Measurements from ENCODE around the gene ANXA6. TPM values are rescaled to one million over a fixed set of nuclear protein-coding genes. Genes with fewer than 3 reads are reported as not detected.
A peak's percentile ranks its signal among the peaks of the same experiment; 100 is the strongest.

ANXA6 gene
- total and polyA plus RNA-seq, 10 of the 15 experiments (the other 5 are each of a cell fraction or from before 2014, with no cell fraction given), result 44.0 to 571 (median 465) TPM

DNA sequence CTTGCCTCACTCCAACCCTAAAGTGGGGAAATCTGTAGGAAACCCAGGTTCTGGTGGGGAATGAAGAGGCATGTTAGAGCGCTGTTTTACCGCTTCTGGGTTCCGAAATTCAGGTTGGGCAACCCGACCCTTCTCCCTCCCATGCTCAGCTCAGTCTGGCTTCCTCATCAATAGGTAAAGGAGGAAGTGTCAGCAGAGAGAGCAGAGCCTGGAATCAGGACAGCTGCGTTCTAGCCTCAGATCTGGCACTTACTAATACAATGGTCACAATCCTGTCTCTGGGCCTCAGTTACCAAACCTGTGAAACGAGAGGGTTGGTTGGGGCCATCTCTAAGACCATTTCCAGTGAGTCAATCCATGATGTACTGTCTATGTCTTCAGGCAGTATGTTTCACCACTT lies 60.5 kb downstream of the ANXA6 start (continued):
- TF ChIP-seq, protein P1, sequence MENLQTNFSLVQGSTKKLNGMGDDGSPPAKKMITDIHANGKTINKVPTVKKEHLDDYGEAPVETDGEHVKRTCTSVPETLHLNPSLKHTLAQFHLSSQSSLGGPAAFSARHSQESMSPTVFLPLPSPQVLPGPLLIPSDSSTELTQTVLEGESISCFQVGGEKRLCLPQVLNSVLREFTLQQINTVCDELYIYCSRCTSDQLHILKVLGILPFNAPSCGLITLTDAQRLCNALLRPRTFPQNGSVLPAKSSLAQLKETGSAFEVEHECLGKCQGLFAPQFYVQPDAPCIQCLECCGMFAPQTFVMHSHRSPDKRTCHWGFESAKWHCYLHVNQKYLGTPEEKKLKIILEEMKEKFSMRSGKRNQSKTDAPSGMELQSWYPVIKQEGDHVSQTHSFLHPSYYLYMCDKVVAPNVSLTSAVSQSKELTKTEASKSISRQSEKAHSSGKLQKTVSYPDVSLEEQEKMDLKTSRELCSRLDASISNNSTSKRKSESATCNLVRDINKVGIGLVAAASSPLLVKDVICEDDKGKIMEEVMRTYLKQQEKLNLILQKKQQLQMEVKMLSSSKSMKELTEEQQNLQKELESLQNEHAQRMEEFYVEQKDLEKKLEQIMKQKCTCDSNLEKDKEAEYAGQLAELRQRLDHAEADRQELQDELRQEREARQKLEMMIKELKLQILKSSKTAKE (IDR thresholded peaks at IDR 0.05; ENCODE audit: low read depth, poor library complexity, severe bottlenecking), result no peak
- TF ChIP-seq POLR2AphosphoS5 (IDR thresholded peaks at IDR 0.05; ENCODE audit: low read length) (0 out of 2 replicates have a peak, but pooled peaks have one; percentile 5), NFIC (IDR thresholded peaks at IDR 0.05; ENCODE audit: low read depth, low read length) (no peak), HDAC2 (IDR thresholded peaks at IDR 0.05) (no peak), NFXL1 (IDR thresholded peaks at IDR 0.05; ENCODE audit: borderline replicate concordance) (no peak), IKZF1 (conservative IDR thresholded peaks at IDR 0.05) (no peak), CBFB (IDR thresholded peaks at IDR 0.05; ENCODE audit: low read depth) (no peak)

DNA sequence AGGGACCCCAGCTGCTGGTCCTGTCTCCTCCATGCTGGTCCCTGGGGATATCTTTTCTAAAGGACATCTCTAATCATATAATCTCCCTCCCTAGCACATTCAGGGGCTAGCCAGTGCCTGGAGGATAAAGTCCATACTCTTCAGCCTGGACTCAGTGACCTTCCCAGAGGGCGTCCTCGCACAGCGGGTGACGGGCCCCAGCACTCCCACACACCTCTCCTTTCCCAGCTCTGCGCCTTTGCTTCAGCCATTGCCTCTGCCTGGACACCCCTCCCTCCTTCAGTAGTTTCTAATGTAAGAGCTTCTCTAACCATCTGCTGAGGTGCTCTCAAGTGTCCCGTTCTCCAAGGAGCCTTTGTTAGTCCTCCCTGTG lies 61.6 kb downstream of the ANXA6 start:
- ChIA-PET POLR2A (interaction anchor here (0.9 to 8.2 kb wide), 7 partner anchors 15 to 54 kb away, joined by 3 to 222 read pairs (median 4); partner anchors contain the start of gene TNIP1), RAD21 (ENCODE audit: unreplicated experiment) (interaction anchor here (1.1 to 5.7 kb wide), 8 partner anchors 12 to 57 kb away, joined by 3 to 94 read pairs (median 4); partner anchors contain the start of gene TNIP1)
- TF ChIP-seq NR2C1 (IDR thresholded peaks at IDR 0.05) (no peak), NR2F1 (conservative IDR thresholded peaks at IDR 0.05) (no peak), CHD2 (IDR thresholded peaks at IDR 0.05; ENCODE audit: borderline replicate concordance, low read depth, low read length) (no peak), SIX5 (IDR thresholded peaks at IDR 0.05; ENCODE audit: low read depth, low read length, severe bottlenecking) (no peak), MTA2 (IDR thresholded peaks at IDR 0.05; ENCODE audit: low read depth) (no peak), CBX3 (IDR thresholded peaks at IDR 0.05; ENCODE audit: borderline replicate concordance, low read depth) (no peak), PML (IDR thresholded peaks at IDR 0.05; ENCODE audit: low read length) (no peak), JUND (IDR thresholded peaks at IDR 0.05; ENCODE audit: low read depth, low read length) (no peak), MTA3 (IDR thresholded peaks at IDR 0.05; ENCODE audit: borderline replicate concordance, low read length) (no peak), DPF2 (IDR thresholded peaks at IDR 0.05) (no peak), BRCA1 (IDR thresholded peaks at IDR 0.05; ENCODE audit: low read depth, low read length) (no peak)
- TF ChIP-seq, protein P2, sequence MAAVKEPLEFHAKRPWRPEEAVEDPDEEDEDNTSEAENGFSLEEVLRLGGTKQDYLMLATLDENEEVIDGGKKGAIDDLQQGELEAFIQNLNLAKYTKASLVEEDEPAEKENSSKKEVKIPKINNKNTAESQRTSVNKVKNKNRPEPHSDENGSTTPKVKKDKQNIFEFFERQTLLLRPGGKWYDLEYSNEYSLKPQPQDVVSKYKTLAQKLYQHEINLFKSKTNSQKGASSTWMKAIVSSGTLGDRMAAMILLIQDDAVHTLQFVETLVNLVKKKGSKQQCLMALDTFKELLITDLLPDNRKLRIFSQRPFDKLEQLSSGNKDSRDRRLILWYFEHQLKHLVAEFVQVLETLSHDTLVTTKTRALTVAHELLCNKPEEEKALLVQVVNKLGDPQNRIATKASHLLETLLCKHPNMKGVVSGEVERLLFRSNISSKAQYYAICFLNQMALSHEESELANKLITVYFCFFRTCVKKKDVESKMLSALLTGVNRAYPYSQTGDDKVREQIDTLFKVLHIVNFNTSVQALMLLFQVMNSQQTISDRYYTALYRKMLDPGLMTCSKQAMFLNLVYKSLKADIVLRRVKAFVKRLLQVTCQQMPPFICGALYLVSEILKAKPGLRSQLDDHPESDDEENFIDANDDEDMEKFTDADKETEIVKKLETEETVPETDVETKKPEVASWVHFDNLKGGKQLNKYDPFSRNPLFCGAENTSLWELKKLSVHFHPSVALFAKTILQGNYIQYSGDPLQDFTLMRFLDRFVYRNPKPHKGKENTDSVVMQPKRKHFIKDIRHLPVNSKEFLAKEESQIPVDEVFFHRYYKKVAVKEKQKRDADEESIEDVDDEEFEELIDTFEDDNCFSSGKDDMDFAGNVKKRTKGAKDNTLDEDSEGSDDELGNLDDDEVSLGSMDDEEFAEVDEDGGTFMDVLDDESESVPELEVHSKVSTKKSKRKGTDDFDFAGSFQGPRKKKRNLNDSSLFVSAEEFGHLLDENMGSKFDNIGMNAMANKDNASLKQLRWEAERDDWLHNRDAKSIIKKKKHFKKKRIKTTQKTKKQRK (IDR thresholded peaks at IDR 0.05; ENCODE audit: low read depth, low read length), result no peak

More for the DNA sequence above, 61.6 kb downstream of the ANXA6 start:
- peaks cover 16% of the 10 kb centered on the region for H3K79me2 ChIP-seq (ENCODE audit: control insufficient read depth, insufficient read depth, low read length)
- BruUV-seq (replicated peaks), result no TSS peak
- no peaks in the 10 kb centered on the region for H4K20me1 ChIP-seq (ENCODE audit: control insufficient read depth, insufficient read depth)
- intact Hi-C loops (cut with micrococcal nuclease; ENCODE audit: unreplicated experiment), result no loop called here
- H3K9me3 ChIP-seq (replicated peaks; ENCODE audit: control insufficient read depth, insufficient read depth, low read length), result no peaks in the 10 kb centered on the region
- FAIRE-seq (no peak), DNase-seq (ENCODE audit: low read depth, low spot score) (no peak), ATAC-seq (no peak)
- peak overlapping the region; percentile 98 for H3K27ac ChIP-seq (ENCODE audit: control insufficient read depth, insufficient read depth)
- WGBS (ENCODE audit: insufficient coverage, insufficient replicate concordance, low lambda C conversion rate, missing lambda C conversion rate), result 97% methylated on average over 6 of the region's 6 CpGs
- ChIA-PET SMC1A (ENCODE audit: uncharacterized antibody, unreplicated experiment) (interaction anchor here (0.8 to 6.0 kb wide), 15 partner anchors 11 to 118 kb away, joined by 3 to 125 read pairs (median 5); partner anchors contain the start of gene TNIP1), CTCF (interaction anchor here (1.7 to 6.3 kb wide), 4 partner anchors 9 to 44 kb away, joined by 15 to 78 read pairs (median 25); no protein-coding TSS in a partner anchor)
- H3K4me3 ChIP-seq, result no peak overlapping the region
- no peak overlapping the region for H2AFZ ChIP-seq (ENCODE audit: control insufficient read depth, low read depth, low read length)
- in situ Hi-C loops (cut with MboI), result no loop called here
- no peak overlapping the region for H3K9ac ChIP-seq (ENCODE audit: control insufficient read depth, insufficient read depth, low read length)
- peaks cover 78% of the 10 kb centered on the region for H3K4me1 ChIP-seq (ENCODE audit: control insufficient read depth, insufficient read depth, low read length)
- peaks cover 5 to 13% of the 10 kb centered on the region in 2 experiments; a peak in 3 of 4 replicates for H3K36me3 ChIP-seq (ENCODE audit: control insufficient read depth in 2 of 2, insufficient read depth in 2 of 2, low read length in 1 of 2)
- H3K4me2 ChIP-seq (ENCODE audit: control insufficient read depth, insufficient read depth), result 0 out of 2 replicates have a peak overlapping the region, but pooled peaks have one; percentile 2
- H3K27me3 ChIP-seq (replicated peaks in 1 of 2; ENCODE audit: control insufficient read depth in 2 of 2, insufficient read depth in 2 of 2, low read length in 1 of 2), result no peaks in the 10 kb centered on the region
